GM23248 (cell line): Measurements from ENCODE around the gene MLLT11.

Source experiments
- EZH2 ChIP-seq: fragments of 200-600 bp; sonication (generic); IDR thresholded peaks from 2 replicates; pipeline ENCODE4 v1.6.1; 2018; ENCODE audit warnings: antibody characterized with exemption, mild to moderate bottlenecking; ENCODE audit not compliant: insufficient read depth, poor library complexity, severe bottlenecking
- EZH2phosphoT487 ChIP-seq: fragments of 200-600 bp; sonication (generic); IDR thresholded peaks from 2 replicates; pipeline ENCODE4 v1.6.1; 2018; ENCODE audit warnings: antibody characterized with exemption, moderate library complexity, mild to moderate bottlenecking, low read depth; ENCODE audit not compliant: insufficient read depth

DNA sequence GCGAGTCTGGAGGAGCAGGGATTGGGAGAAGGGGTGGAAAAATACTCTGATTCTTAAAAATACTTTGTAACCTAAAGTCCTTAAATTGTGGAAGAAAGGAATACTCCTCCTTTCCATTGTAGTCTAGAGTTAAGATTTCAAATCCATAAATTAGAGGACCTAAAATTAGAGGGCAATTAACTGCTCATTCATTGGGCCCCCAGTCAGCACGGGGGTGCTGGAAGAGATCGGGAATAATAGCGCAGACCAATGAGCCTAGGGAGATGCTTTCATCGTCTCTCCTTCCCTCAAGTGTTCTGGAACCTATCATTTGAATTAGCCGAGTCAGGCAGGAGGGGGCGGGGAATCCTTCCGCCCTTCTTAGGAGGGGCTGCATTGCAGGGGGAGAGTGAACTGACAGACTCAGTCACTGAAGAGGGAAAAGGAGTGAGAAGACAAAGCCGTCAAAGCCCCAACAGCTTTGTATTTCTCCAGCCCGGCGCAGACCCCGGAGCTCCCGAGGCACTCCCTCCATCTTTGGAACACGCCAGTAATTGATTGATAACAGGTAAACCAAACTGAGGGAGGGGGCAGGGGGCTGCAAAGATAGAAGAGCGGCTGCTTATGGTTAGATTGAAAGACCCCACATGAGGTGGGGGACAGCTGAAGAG lies at the start of gene MLLT11:
- no peak for TF ChIP-seq EZH2phosphoT487
- no peak for TF ChIP-seq EZH2
